PC-3 (cell line): ENCODE results near the gene SNED1. TPM values are rescaled to one million over a fixed set of nuclear protein-coding genes. Genes with fewer than 3 reads are reported as not detected.

Experiments used
- ATAC-seq: fragments of 200-7000 bp; cut with Tn5 transposase; 2 replicates; pipeline ENCODE4 v1.9.1; 2020; ENCODE audit warnings: mild to moderate bottlenecking, moderate library complexity
- BruUV-seq: library from RNA; stranded (reverse); fragments of 400-500 nt; replicated peaks from 2 replicates; lab custom pipeline; 2021; lab: Mats Ljungman, UMichigan
- CTCF ChIA-PET: fragments of 300-600 bp; sonication (Branson Sonifier 250); formaldehyde crosslinking; loops from one replicate; lab custom pipeline; 2022; ENCODE audit warnings: antibody characterized with exemption; lab: Charles Lee
- POLR2A ChIA-PET: fragments of 300-600 bp; sonication (Branson Sonifier 250); formaldehyde crosslinking; loops from one replicate; lab custom pipeline; 2022; ENCODE audit warnings: antibody characterized with exemption; ENCODE audit not compliant: unreplicated experiment; lab: Charles Lee
- DNase-seq: peaks from one replicate; pipeline ENCODE4 v3.0.0-alpha.2; 2015
- H2AFZ ChIP-seq: fragments of 300-600 bp; sonication (generic); 2 replicates; pipeline ENCODE4 v1.6.0; 2016; ENCODE audit warnings: antibody characterized with exemption, low read length
- H3F3A ChIP-seq: fragments of 300-600 bp; sonication (generic); one replicate; pipeline ENCODE4 v1.6.0; 2017; ENCODE audit warnings: antibody characterized with exemption, low read length, control low read depth, mild to moderate bottlenecking; ENCODE audit not compliant: unreplicated experiment
- H3K27ac ChIP-seq: fragments of 300-600 bp; sonication (generic); 2 replicates; pipeline ENCODE4 v1.5.1; 2016; ENCODE audit warnings: mild to moderate bottlenecking, low read length
- H3K27me3 ChIP-seq: fragments of 300-600 bp; sonication (generic); 2 replicates; pipeline ENCODE4 v1.6.1; 2016; ENCODE audit warnings: low read length, mixed read lengths
- H3K36me3 ChIP-seq: fragments of 300-600 bp; sonication (generic); 2 replicates; pipeline ENCODE4 v1.6.1; 2016; ENCODE audit warnings: low read depth, mixed run types, low read length, mixed read lengths
- H3K4me1 ChIP-seq: fragments of 300-600 bp; sonication (generic); 2 replicates; pipeline ENCODE4 v1.5.1; 2016; ENCODE audit warnings: low read length; ENCODE audit not compliant: insufficient read depth
- H3K4me2 ChIP-seq: fragments of 300-600 bp; sonication (generic); 2 replicates; pipeline ENCODE4 v1.6.0; 2016; ENCODE audit warnings: low read length
- H3K4me3 ChIP-seq: fragments of 300-600 bp; sonication (generic); 2 replicates; pipeline ENCODE4 v1.5.1; 2016; ENCODE audit warnings: mild to moderate bottlenecking, low read length, mixed read lengths
- H3K79me2 ChIP-seq: fragments of 300-600 bp; sonication (generic); 2 replicates; pipeline ENCODE4 v1.6.1; 2017; ENCODE audit warnings: low read length, mixed read lengths
- H3K9ac ChIP-seq: fragments of 300-600 bp; sonication (generic); 2 replicates; pipeline ENCODE4 v1.6.0; 2016; ENCODE audit warnings: mild to moderate bottlenecking, low read length
- H3K9me2 ChIP-seq: fragments of 300-600 bp; sonication (generic); replicated peaks from 2 replicates; pipeline ENCODE4 v1.6.1; 2016; ENCODE audit warnings: mixed run types, low read length, mixed read lengths
- H3K9me3 ChIP-seq: fragments of 300-600 bp; sonication (generic); 2 replicates; pipeline ENCODE4 v1.6.1; 2016; ENCODE audit warnings: low read length, mixed read lengths
- H4K20me1 ChIP-seq: fragments of 300-600 bp; sonication (generic); 2 replicates; pipeline ENCODE4 v1.6.1; 2016; ENCODE audit warnings: low read length, mixed read lengths
- EZH2 ChIP-seq: fragments of 300-600 bp; sonication (generic); IDR thresholded peaks from one replicate; pipeline ENCODE4 v1.6.1; 2017; ENCODE audit warnings: antibody characterized with exemption, mild to moderate bottlenecking, low read length; ENCODE audit not compliant: unreplicated experiment
- EZH2phosphoT487 ChIP-seq: fragments of 300-600 bp; sonication (generic); IDR thresholded peaks from 2 replicates; pipeline ENCODE4 v1.6.1; 2018; ENCODE audit warnings: mild to moderate bottlenecking, antibody characterized with exemption, low read length, borderline replicate concordance
- intact Hi-C: fragments of 100-400 bp; cut with micrococcal nuclease; formaldehyde crosslinking; loops from 2 replicates; pipeline ENCODE4 v1.9.0; 2023
- total RNA-seq: library from RNA; depleted of rRNA; stranded (reverse); fragments of >200 nt; gene quantifications from 2 replicates; pipeline ENCODE4 v1.2.3, GENCODE V29; 2014
- TF ChIP-seq, protein P1 (sequence below): fragments of 300-600 bp; sonication (generic); conservative IDR thresholded peaks from 2 replicates; pipeline ENCODE4 v1.5.1; 2017; ENCODE audit warnings: antibody characterized with exemption, low read depth, mild to moderate bottlenecking, low read length

The SNED1 gene
- total RNA-seq, 1 experiment from 2014 or later: 0.66 TPM

DNA sequence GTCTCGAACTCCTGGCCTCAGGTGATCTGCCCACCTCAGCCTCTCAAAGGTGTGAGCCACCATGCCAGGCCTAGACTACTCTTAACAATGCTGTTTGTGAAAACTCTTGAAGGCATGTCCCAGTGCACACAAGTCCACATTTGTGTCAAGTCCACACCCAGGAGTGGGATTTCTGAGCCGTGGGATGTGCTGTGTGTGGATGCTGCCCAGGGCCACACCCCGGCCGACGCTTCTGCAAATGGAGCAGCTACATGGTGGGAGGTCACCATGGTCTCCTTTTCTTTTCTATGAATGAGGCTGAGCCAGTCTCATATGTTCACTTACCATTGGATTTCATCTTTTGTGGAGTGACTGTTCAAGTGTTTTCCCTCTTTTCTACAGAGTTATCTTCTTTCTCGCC is 15.8 kb downstream of the SNED1 start:
- H3K9ac ChIP-seq: no peak overlapping the region

DNA sequence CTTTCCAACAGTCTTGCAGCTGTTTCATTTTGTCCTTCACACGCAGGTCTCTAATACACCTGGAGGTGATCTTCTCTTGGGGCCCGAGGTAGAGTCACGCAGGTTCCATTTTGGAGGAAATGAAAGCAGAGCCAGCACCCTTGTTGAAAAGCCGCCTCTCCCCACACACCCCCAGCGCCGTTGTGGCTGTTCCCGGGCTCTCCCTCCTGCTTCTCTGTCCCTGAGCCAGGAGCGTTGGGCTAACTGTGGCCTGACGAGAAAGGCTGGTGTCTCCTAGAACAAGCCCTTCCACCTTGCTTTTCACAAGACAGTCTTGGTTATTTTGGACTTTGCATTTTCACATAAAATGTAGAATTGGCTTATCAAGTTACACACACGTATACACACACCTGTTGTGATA is 16.3 kb downstream of the SNED1 start:
- H3K9me2 ChIP-seq: no peaks in the 10 kb centered on the region
- no peaks in the 10 kb centered on the region for H3K9me3 ChIP-seq
- H3K9ac ChIP-seq: no peak overlapping the region
- BruUV-seq: no TSS peak
- POLR2A ChIA-PET: no interaction called here
- H3K27me3 ChIP-seq: no peaks in the 10 kb centered on the region
- H3K4me1 ChIP-seq: peaks cover 6% of the 10 kb centered on the region
- no peaks in the 10 kb centered on the region for H4K20me1 ChIP-seq
- no peak overlapping the region for H3K4me3 ChIP-seq
- no peak overlapping the region for H3K4me2 ChIP-seq
- no peaks in the 10 kb centered on the region for H3F3A ChIP-seq
- H2AFZ ChIP-seq: no peak overlapping the region
- no peak overlapping the region for H3K27ac ChIP-seq
- no peak for DNase-seq
- no peaks in the 10 kb centered on the region for H3K79me2 ChIP-seq
- ATAC-seq: no peak
- TF ChIP-seq, protein P1, sequence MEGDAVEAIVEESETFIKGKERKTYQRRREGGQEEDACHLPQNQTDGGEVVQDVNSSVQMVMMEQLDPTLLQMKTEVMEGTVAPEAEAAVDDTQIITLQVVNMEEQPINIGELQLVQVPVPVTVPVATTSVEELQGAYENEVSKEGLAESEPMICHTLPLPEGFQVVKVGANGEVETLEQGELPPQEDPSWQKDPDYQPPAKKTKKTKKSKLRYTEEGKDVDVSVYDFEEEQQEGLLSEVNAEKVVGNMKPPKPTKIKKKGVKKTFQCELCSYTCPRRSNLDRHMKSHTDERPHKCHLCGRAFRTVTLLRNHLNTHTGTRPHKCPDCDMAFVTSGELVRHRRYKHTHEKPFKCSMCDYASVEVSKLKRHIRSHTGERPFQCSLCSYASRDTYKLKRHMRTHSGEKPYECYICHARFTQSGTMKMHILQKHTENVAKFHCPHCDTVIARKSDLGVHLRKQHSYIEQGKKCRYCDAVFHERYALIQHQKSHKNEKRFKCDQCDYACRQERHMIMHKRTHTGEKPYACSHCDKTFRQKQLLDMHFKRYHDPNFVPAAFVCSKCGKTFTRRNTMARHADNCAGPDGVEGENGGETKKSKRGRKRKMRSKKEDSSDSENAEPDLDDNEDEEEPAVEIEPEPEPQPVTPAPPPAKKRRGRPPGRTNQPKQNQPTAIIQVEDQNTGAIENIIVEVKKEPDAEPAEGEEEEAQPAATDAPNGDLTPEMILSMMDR: no peak
- TF ChIP-seq EZH2phosphoT487 (no peak), EZH2 (no peak)
- H3K36me3 ChIP-seq: no peaks in the 10 kb centered on the region
- CTCF ChIA-PET: no interaction called here
- intact Hi-C loops: no loop called here

More for the DNA sequence above, 15.8 kb downstream of the SNED1 start:
- H3K4me2 ChIP-seq: no peak overlapping the region
- TF ChIP-seq EZH2phosphoT487 (no peak), EZH2 (no peak)
- TF ChIP-seq, protein P1: no peak
- no peaks in the 10 kb centered on the region for H3K36me3 ChIP-seq
- BruUV-seq: no TSS peak
- H3F3A ChIP-seq: no peaks in the 10 kb centered on the region
- ChIA-PET POLR2A (no interaction called here), CTCF (no interaction called here)
- H3K4me3 ChIP-seq: no peak overlapping the region
- no peak for DNase-seq
- H3K4me1 ChIP-seq: peaks cover 9% of the 10 kb centered on the region
- H4K20me1 ChIP-seq: no peaks in the 10 kb centered on the region
- H3K27me3 ChIP-seq: no peaks in the 10 kb centered on the region
- no peaks in the 10 kb centered on the region for H3K9me3 ChIP-seq
- no peak for ATAC-seq
- intact Hi-C loops: no loop called here
- no peak overlapping the region for H3K27ac ChIP-seq
- H3K79me2 ChIP-seq: no peaks in the 10 kb centered on the region
- no peak overlapping the region for H2AFZ ChIP-seq
- no peaks in the 10 kb centered on the region for H3K9me2 ChIP-seq

DNA sequence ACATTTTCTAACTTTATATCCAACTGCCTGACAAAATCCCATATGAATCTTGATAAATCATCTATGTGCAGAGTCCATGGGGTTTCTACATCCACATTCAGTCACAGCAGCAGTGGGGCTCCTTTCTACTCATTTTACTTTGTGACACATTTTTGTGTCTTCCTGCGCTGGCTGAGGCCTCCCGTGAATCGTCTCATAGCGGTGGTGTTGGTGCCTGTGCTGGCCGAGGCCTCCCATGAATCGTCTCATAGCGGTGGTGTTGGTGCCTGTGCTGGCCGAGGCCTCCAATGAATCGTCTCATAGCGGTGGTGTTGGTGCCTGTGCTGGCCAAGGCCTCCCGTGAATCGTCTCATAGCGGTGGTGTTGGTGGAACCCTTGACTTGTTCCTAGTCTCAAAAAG is 17.0 kb downstream of the SNED1 start:
- ChIA-PET POLR2A (no interaction called here), CTCF (no interaction called here)
- H3F3A ChIP-seq: no peaks in the 10 kb centered on the region
- H4K20me1 ChIP-seq: no peaks in the 10 kb centered on the region
- no peaks in the 10 kb centered on the region for H3K9me2 ChIP-seq
- no peaks in the 10 kb centered on the region for H3K79me2 ChIP-seq
- H3K4me3 ChIP-seq: no peak overlapping the region
- DNase-seq (no peak), ATAC-seq (no peak)
- H3K4me2 ChIP-seq: no peak overlapping the region
- TF ChIP-seq EZH2 (no peak), EZH2phosphoT487 (no peak)
- TF ChIP-seq, protein P1: no peak
- H3K27me3 ChIP-seq: no peaks in the 10 kb centered on the region
- no peak overlapping the region for H3K27ac ChIP-seq
- H2AFZ ChIP-seq: no peak overlapping the region
- H3K9ac ChIP-seq: no peak overlapping the region
- BruUV-seq: no TSS peak
- H3K9me3 ChIP-seq: no peaks in the 10 kb centered on the region
- no peaks in the 10 kb centered on the region for H3K36me3 ChIP-seq
- intact Hi-C loops: no loop called here
- peaks cover 1% of the 10 kb centered on the region; the same call in 1 of the 2 replicates for H3K4me1 ChIP-seq
